Heart left ventricle (tissue), 16 donors: ENCODE results near the gene CD9. TPM values are rescaled to one million over a fixed set of nuclear protein-coding genes. Genes with fewer than 3 reads are reported as not detected.
A peak's percentile ranks its signal among the peaks of the same experiment; 100 is the strongest.

Experiments
- ATAC-seq, 4 donors: fragments of 200-7000 bp; cut with Tn5 transposase; one replicate each; pipeline ENCODE4 v1.9.1; 2020 to 2022; ENCODE audit warnings: moderate library complexity in 4 of 4, mild to moderate bottlenecking in 3 of 4, moderate number of reproducible peaks in 1 of 4
- DNase-seq, 5 donors: peaks; one replicate each; pipeline ENCODE4 v3.0.0-alpha.2; 2020
- H3K27ac ChIP-seq, 12 donors: fragments of 200-600 bp; sonication (generic) in 4 of 12; one replicate each; pipeline versions ENCODE4 v1.5.0 to v1.8.0; 2016 to 2022; ENCODE audit warnings: mild to moderate bottlenecking in 2 of 12
- H3K27me3 ChIP-seq, 9 donors: fragments of 200-600 bp; sonication (generic) in 2 of 9; one replicate each; pipeline versions ENCODE4 v1.5.1 to v1.8.0; 2016 to 2022; ENCODE audit warnings: mild to moderate bottlenecking in 3 of 9
- H3K36me3 ChIP-seq, 9 donors: fragments of 200-600 bp; sonication (generic) in 2 of 9; one replicate each; pipeline versions ENCODE4 v1.5.0 to v1.8.0; 2018 to 2022; ENCODE audit warnings: mild to moderate bottlenecking in 2 of 9
- H3K4me1 ChIP-seq, 12 donors: fragments of 200-600 bp; sonication (generic) in 4 of 12; one replicate each; pipeline versions ENCODE4 v1.5.0 to v1.8.0; 2016 to 2022; ENCODE audit warnings: mild to moderate bottlenecking in 3 of 12
- H3K4me3 ChIP-seq, 12 donors: fragments of 200-600 bp; sonication (generic) in 4 of 12; one replicate each; pipeline versions ENCODE4 v1.5.0 to v1.8.0; 2017 to 2022; ENCODE audit warnings: mild to moderate bottlenecking in 9 of 12, moderate library complexity in 4 of 12
- H3K9me3 ChIP-seq, 12 donors: fragments of 200-600 bp; sonication (generic) in 4 of 12; one replicate each; pipeline versions ENCODE4 v1.5.0 to v1.8.0; 2016 to 2022; ENCODE audit warnings: mild to moderate bottlenecking in 1 of 12
- CTCF ChIP-seq, 12 donors: fragments of 200-600 bp; sonication (generic) in 4 of 12; IDR thresholded peaks; one replicate each; pipeline versions ENCODE4 v1.5.0 to v1.8.0; 2018 to 2022; ENCODE audit warnings: antibody characterized with exemption in 12 of 12, mild to moderate bottlenecking in 5 of 12
- POLR2A ChIP-seq, 2 donors: fragments of 450-650 bp; IDR thresholded peaks; one replicate each; pipeline ENCODE4 v1.6.1; 2017; ENCODE audit warnings: antibody characterized with exemption in 2 of 2, mild to moderate bottlenecking in 2 of 2, moderate library complexity in 2 of 2
- WGBS, 4 donors: extraction: QIAGEN DNeasy Blood & Tissue Kit in 2 of 4; methylation state at CpG; one replicate each; pipeline versions ENCODE4 v1.1.5 to v1.1.7; 2013 to 2018; 5-methylcytosine and 5-hydroxymethylcytosine counted together
- intact Hi-C, 10 donors: fragments of 100-400 bp; cut with DNase I; formaldehyde crosslinking; loops; one replicate each; pipeline versions ENCODE4 v1.11.1 to v1.14.2; 2022
- polyA plus RNA-seq, 2 donors: library from polyadenylated mRNA; stranded (reverse); fragments of 200-250 nt; gene quantifications; one replicate each; pipeline ENCODE4 v1.2.3, GENCODE V29; 2013
- total RNA-seq, 9 donors: library from RNA; depleted of rRNA in 2 of 9; stranded (reverse); fragments of >200 nt in 2 of 9; fragmentation: NEBNext Ultra II Directional in 3 of 9; extraction: Animal tissue kit (Norgen Biotek cat#: 25700) in 3 of 9; gene quantifications; one replicate each; pipeline versions ENCODE4 v1.1.0 to v1.2.4, GENCODE V29; 2016 to 2023
- donor health status: ischemic (EF 13 %, LVEDD 7.1; RV severe dilation, severe dysfunction).
- donor health status: healthy with polysubstance abuse.
- donor health status: DM: no; HTN: yes; CAD: no.
- donor health status: DM: no; HTN: no; CAD: no.
- donor health status: ischemic (EF 25% LVEDD 6.9; RV normal size, moderate dysfunction).
- donor health status: ischemic (EF 25% LVEDD 5.7; RV mildly dilated, moderate dysfunction).
- donor health status: healthy.
- donor health status: DM: yes; HTN: yes; CAD: no.
- donor health status: ischemic (EF 35%, LVEDD 5.7; RV mildly dilated, moderate dysfunction).
- donor health status: nonischemic (EF 11% LVEDD 7.7; RV severe dilation, severe dysfunction).
- donor health status: DM: yes; HTN: yes; CAD: no.
- donor health status: PGD.
- donor health status: ischemic (EF 29% LVEDD 5.4; RV normal size, mild dysfunction).
- donor health status: nonischemic (EF 23%, LVEDD 6.1; RV moderate dilation, normal function).

Gene CD9
- total and polyA plus RNA-seq, 11 donors = 29.9 to 96.1 (median 56.4) TPM

- Histone ChIP-seq H3K4me3 (no peak overlapping the region), H3K4me1 (peaks cover 0 to 38% (median 20%) of the 10 kb centered on the region in 12 donors), H3K36me3 (no peaks in the 10 kb centered on the region), H3K9me3 (no peaks in the 10 kb centered on the region), H3K27me3 (no peaks in the 10 kb centered on the region), H3K27ac (peak overlapping the region in 9 of 12 donors; percentile 5 to 83 (median 56))
- intact Hi-C loops = loop anchor here in 2 of 10 donors (5.0 kb wide), 2 partner anchors 36 to 41 kb away; no protein-coding TSS in a partner anchor
- peak in 2 of 4 donors; percentile 8 to 60 for ATAC-seq
- TF ChIP-seq CTCF (IDR thresholded peaks at IDR 0.05) = peak in 2 of 12 donors; percentile 9 to 11
- no peak for TF ChIP-seq POLR2A (IDR thresholded peaks at IDR 0.05)
- DNase-seq = peak in 3 of 5 donors; percentile 32 to 51 (median 48)
- WGBS, 4 donors = 71 to 79% (median 74%) methylated on average over 7 to 9 of the region's 9 CpGs
These were observed 73.5 kb downstream of the CD9 start for GRCh38 chr12:6273541-6274230.

GRCh38 chr12:6274231-6275221 lies 74.3 kb downstream of the CD9 start:
- Histone ChIP-seq H3K27ac (peak overlapping the region in 10 of 12 donors; percentile 20 to 83 (median 54)), H3K4me3 (no peak overlapping the region), H3K27me3 (no peaks in the 10 kb centered on the region), H3K36me3 (no peaks in the 10 kb centered on the region), H3K9me3 (no peaks in the 10 kb centered on the region), H3K4me1 (peaks cover 0 to 46% (median 27%) of the 10 kb centered on the region in 12 donors)
- intact Hi-C loops = loop anchor here in 7 of 10 donors (5.0 kb wide), 4 partner anchors 37 to 92 kb away; no protein-coding TSS in a partner anchor
- peak in 4 of 5 donors; percentile 48 to 68 (median 64) for DNase-seq
- peak in 2 of 4 donors; percentile 23 to 59 for ATAC-seq
- 67 to 80% (median 69%) methylated on average over 12 of the region's 12 CpGs for WGBS, 4 donors
- TF ChIP-seq POLR2A (IDR thresholded peaks at IDR 0.05) = no peak
- no peak for TF ChIP-seq CTCF (IDR thresholded peaks at IDR 0.05)

- no peak for ATAC-seq
- Histone ChIP-seq H3K27me3 (no peaks in the 10 kb centered on the region), H3K27ac (peak overlapping the region in 2 of 12 donors; percentile 16 to 19), H3K4me3 (no peak overlapping the region), H3K36me3 (no peaks in the 10 kb centered on the region), H3K9me3 (no peaks in the 10 kb centered on the region), H3K4me1 (peaks cover 0 to 55% (median 35%) of the 10 kb centered on the region in 12 donors)
- DNase-seq = no peak
- 70 to 74% (median 71%) methylated on average over 16 of the region's 16 CpGs for WGBS, 4 donors
- TF ChIP-seq CTCF (IDR thresholded peaks at IDR 0.05) (no peak), POLR2A (IDR thresholded peaks at IDR 0.05) (no peak)
- intact Hi-C loops = loop anchor here in 5 of 10 donors (5.0 kb wide), 3 partner anchors 44 to 94 kb away; no protein-coding TSS in a partner anchor
These were observed 76.0 kb downstream of the CD9 start for GRCh38 chr12:6275928-6276887.
